HepG2 (cell line): ENCODE measurements around the gene HIPK3. TPM values are rescaled to one million over a fixed set of nuclear protein-coding genes. Genes with fewer than 3 reads are reported as not detected.

Experiments used
- ATAC-seq: fragments of 200-7000 bp; cut with Tn5 transposase; 3 replicates; pipeline ENCODE4 v1.9.1; 2020; ENCODE audit warnings: mild to moderate bottlenecking, moderate library complexity
- BruUV-seq: library from RNA; stranded (reverse); fragments of 400-500 nt; replicated peaks from 2 replicates; lab custom pipeline; 2021; lab: Mats Ljungman, UMichigan
- CTCF ChIA-PET: fragments of 300-600 bp; formaldehyde crosslinking; extraction: SDS; loops from one replicate; lab custom pipeline; 2021; ENCODE audit warnings: low total read pairs, inconsistent platforms, low intra/inter-chr PET ratio; lab: Yijun Ruan, JAX
- POLR2A ChIA-PET: fragments of 350-600 bp; sonication (Branson Sonifier 250); formaldehyde crosslinking; loops from one replicate; lab custom pipeline; 2020; ENCODE audit warnings: antibody characterized with exemption, inconsistent platforms; lab: Yijun Ruan, JAX
- DNase-seq: peaks from one replicate; pipeline ENCODE4 v3.0.0-alpha.2; 2015; ENCODE audit warnings: low spot score
- FAIRE-seq: peaks from 3 replicates; lab custom pipeline; 2011; peaks lifted over from hg19 to GRCh38; lab: Jason Lieb, UNC
- H2AFZ ChIP-seq: one replicate; pipeline ENCODE4 v1.6.1; 2011; ENCODE audit warnings: low read length, inconsistent platforms
- H3K27ac ChIP-seq: fragments of 300-600 bp; 3 replicates; pipeline ENCODE4 v1.8.0; 2011; ENCODE audit warnings: mixed run types, mild to moderate bottlenecking, mixed read lengths, low read length, inconsistent platforms; ENCODE audit not compliant: insufficient read depth; ENCODE audit errors: extremely low read length
- H3K27me3 ChIP-seq, 2 experiments: fragments of 200-600 bp in 1 of 2; 2 replicates in 1 of 2; 3 replicates in 1 of 2; pipeline versions ENCODE4 v1.6.0 to v1.8.0; 2011; ENCODE audit warnings: low read length in 2 of 2, mild to moderate bottlenecking in 2 of 2, moderate library complexity in 2 of 2, inconsistent platforms in 1 of 2; ENCODE audit not compliant: insufficient read depth in 2 of 2, control insufficient read depth in 1 of 2
- H3K36me3 ChIP-seq, 2 experiments: fragments of 200-600 bp in 1 of 2; replicated peaks in 1 of 2; 2 replicates in 1 of 2; 3 replicates in 1 of 2; pipeline versions ENCODE4 v1.5.1 to v1.8.0; 2011; ENCODE audit warnings: low read length in 2 of 2, inconsistent platforms in 1 of 2; ENCODE audit not compliant: insufficient read depth in 2 of 2, control insufficient read depth in 1 of 2
- H3K4me1 ChIP-seq: 2 replicates; pipeline ENCODE4 v1.5.1; 2012; ENCODE audit warnings: low read length, inconsistent platforms; ENCODE audit not compliant: insufficient read depth
- H3K4me2 ChIP-seq: 2 replicates; pipeline ENCODE4 v1.6.0; 2011; ENCODE audit warnings: low read depth, low read length, inconsistent platforms
- H3K4me3 ChIP-seq, 3 experiments: fragments of 200-600 bp in 1 of 3; sonication (generic), shearing (Covaris generic) in 1 of 3; replicated peaks in 1 of 3; 2 replicates each; pipeline ENCODE4 v1.5.1; 2011 to 2016; ENCODE audit warnings: low read length in 3 of 3, inconsistent platforms in 2 of 3, low read depth in 2 of 3, mild to moderate bottlenecking in 2 of 3, control low read depth in 1 of 3, mixed read lengths in 1 of 3; ENCODE audit not compliant: insufficient read depth in 1 of 3
- H3K79me2 ChIP-seq: one replicate; pipeline ENCODE4 v1.6.1; 2011; ENCODE audit warnings: low read length, inconsistent platforms; ENCODE audit not compliant: insufficient read depth
- H3K9ac ChIP-seq: 2 replicates; pipeline ENCODE4 v1.6.0; 2011; ENCODE audit warnings: mild to moderate bottlenecking, low read depth, low read length, inconsistent platforms; ENCODE audit not compliant: insufficient read depth
- H3K9me3 ChIP-seq: 2 replicates; pipeline ENCODE4 v1.5.1; 2012; ENCODE audit warnings: mild to moderate bottlenecking, low read length
- H4K20me1 ChIP-seq: 2 replicates; pipeline ENCODE4 v1.6.0; 2011; ENCODE audit warnings: inconsistent platforms, mild to moderate bottlenecking, low read length, moderate library complexity; ENCODE audit not compliant: insufficient read depth
- NRL ChIP-seq: sonication (generic); formaldehyde crosslinking; IDR thresholded peaks from 2 replicates; pipeline ENCODE4 v1.5.0; 2020; ENCODE audit warnings: missing genetic modification reagents, mild to moderate bottlenecking, moderate library complexity, borderline replicate concordance
- ZNF235 ChIP-seq: sonication (generic); formaldehyde crosslinking; IDR thresholded peaks from 2 replicates; pipeline ENCODE4 v1.8.1; 2023; ENCODE audit warnings: mild to moderate bottlenecking, missing genetic modification reagents, borderline replicate concordance
- ZNF274 ChIP-seq: sonication (generic); formaldehyde crosslinking; IDR thresholded peaks from 2 replicates; pipeline ENCODE4 v1.5.1; 2020; ENCODE audit warnings: mild to moderate bottlenecking, missing genetic modification reagents
- ZNF333 ChIP-seq: sonication (generic); formaldehyde crosslinking; IDR thresholded peaks from 2 replicates; pipeline ENCODE4 v1.4.0; 2020; ENCODE audit warnings: mild to moderate bottlenecking, missing genetic modification reagents, borderline replicate concordance
- ZNF564 ChIP-seq: sonication (generic); formaldehyde crosslinking; IDR thresholded peaks from 2 replicates; pipeline ENCODE4 v1.8.1; 2023; ENCODE audit warnings: mild to moderate bottlenecking, missing genetic modification reagents
- ZSCAN9 ChIP-seq: IDR thresholded peaks from 2 replicates; pipeline ENCODE4 v1.6.1; 2016; ENCODE audit warnings: borderline replicate concordance
- WGBS: methylation state at CpG from one replicate; pipeline ENCODE4 v1.1.6; 2017; ENCODE audit warnings: low lambda C conversion rate; 5-methylcytosine and 5-hydroxymethylcytosine counted together
- in situ Hi-C: cut with HindIII; loops from 2 replicates; pipeline ENCODE4 v1.10.0; 2017; ENCODE audit warnings: low pct_unique_long_range_greater_than_20kb; ENCODE audit not compliant: extremely low pct_ligation_motif_present
- intact Hi-C: fragments of 100-400 bp; cut with micrococcal nuclease; formaldehyde crosslinking; loops from one replicate; pipeline ENCODE4 v1.10.0; 2022; ENCODE audit not compliant: unreplicated experiment
- polyA plus RNA-seq, 8 experiments: library from polyadenylated mRNA; depleted of rRNA in 3 of 8; stranded (reverse) in 7 of 8; unstranded in 1 of 8; fragments of >200 nt; fragmentation: Illumina TruSeq in 4 of 8; extraction: Trizol in 4 of 8; gene quantifications; 2 replicates each; pipeline versions ENCODE4 v1.2.1 to v1.2.3, GENCODE V29; 2011 to 2016; ENCODE audit warnings: low read depth in 4 of 8, missing spikeins in 1 of 8, mixed read lengths in 1 of 8; ENCODE audit not compliant: insufficient read depth in 1 of 8
- total RNA-seq, 5 experiments: library from RNA; depleted of rRNA; stranded (reverse); fragments of >200 nt; fragmentation: Illumina TruSeq; extraction: Trizol; gene quantifications; 2 replicates each; pipeline ENCODE4 v1.2.3, GENCODE V29; 2016; ENCODE audit warnings: low read depth in 1 of 5
- TF ChIP-seq, protein P1 (sequence below): sonication (generic); formaldehyde crosslinking; IDR thresholded peaks from 2 replicates; pipeline ENCODE4 v1.4.0; 2020; ENCODE audit warnings: missing genetic modification reagents, borderline replicate concordance
- TF ChIP-seq, protein P2 (sequence below): sonication (generic); formaldehyde crosslinking; IDR thresholded peaks from 2 replicates; pipeline ENCODE4 v1.4.0; 2020; ENCODE audit warnings: missing genetic modification reagents
- TF ChIP-seq, protein P3 (sequence below): sonication (generic); formaldehyde crosslinking; IDR thresholded peaks from 2 replicates; pipeline ENCODE4 v1.4.0; 2020; ENCODE audit warnings: mild to moderate bottlenecking, missing genetic modification reagents, borderline replicate concordance
- TF ChIP-seq, protein P4 (sequence below): sonication (generic); formaldehyde crosslinking; IDR thresholded peaks from 2 replicates; pipeline ENCODE4 v1.4.0; 2020; ENCODE audit warnings: missing genetic modification reagents
- TF ChIP-seq, protein P5 (sequence below): sonication (generic); formaldehyde crosslinking; IDR thresholded peaks from 2 replicates; pipeline ENCODE4 v1.5.0; 2020; ENCODE audit warnings: mild to moderate bottlenecking, missing genetic modification reagents, borderline replicate concordance

Gene HIPK3
- total and polyA plus RNA-seq, 2 of the 13 experiments (the other 11 are each of a cell fraction or from before 2014, with no cell fraction given): 20.5 to 44.3 TPM

DNA sequence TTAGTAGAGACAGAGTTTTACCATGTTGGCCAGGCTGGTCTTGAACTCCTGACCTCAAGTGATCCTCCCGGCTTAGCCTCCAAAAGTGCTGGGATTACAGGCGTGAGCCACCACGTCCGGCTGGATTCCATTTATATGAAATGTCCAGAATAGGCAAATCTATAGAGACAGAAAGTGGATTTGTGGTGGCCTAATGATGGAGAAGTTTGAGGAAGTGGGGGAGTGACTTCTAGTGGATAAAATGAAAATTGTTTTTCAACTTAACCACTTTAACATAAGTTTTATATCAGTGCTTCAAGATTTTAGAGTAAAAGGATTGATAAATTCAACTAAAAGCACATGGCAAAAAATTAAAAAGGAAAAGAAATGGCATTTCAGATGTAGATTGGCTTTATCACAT, 66.2 kb downstream of the HIPK3 start:
- FAIRE-seq: no peak
- ChIA-PET CTCF (no interaction called here), POLR2A (no interaction called here)
- no peak overlapping the region for H3K9ac ChIP-seq
- no peak overlapping the region for H3K4me3 ChIP-seq
- no peaks in the 10 kb centered on the region for H3K27me3 ChIP-seq
- in situ Hi-C loops: no loop called here
- no peak for DNase-seq
- 0 out of 2 replicates have a peak, but pooled peaks cover 7% of the 10 kb centered on the region for H4K20me1 ChIP-seq
- H3K4me1 ChIP-seq: no peaks in the 10 kb centered on the region
- no peak for ATAC-seq
- BruUV-seq: no TSS peak
- peaks cover 37% of the 10 kb centered on the region for H3K79me2 ChIP-seq
- no peak overlapping the region for H3K27ac ChIP-seq
- H3K4me2 ChIP-seq: no peak overlapping the region
- intact Hi-C loops: no loop called here
- 96% methylated on average over 4 of the region's 4 CpGs for WGBS
- H3K36me3 ChIP-seq: no peaks in the 10 kb centered on the region
- no peaks in the 10 kb centered on the region for H3K9me3 ChIP-seq
- no peak overlapping the region for H2AFZ ChIP-seq
- TF ChIP-seq ZNF333 (CRISPR knock-in tag): no peak
- no peak for TF ChIP-seq ZNF564 (CRISPR knock-in tag)
- TF ChIP-seq, protein P1, sequence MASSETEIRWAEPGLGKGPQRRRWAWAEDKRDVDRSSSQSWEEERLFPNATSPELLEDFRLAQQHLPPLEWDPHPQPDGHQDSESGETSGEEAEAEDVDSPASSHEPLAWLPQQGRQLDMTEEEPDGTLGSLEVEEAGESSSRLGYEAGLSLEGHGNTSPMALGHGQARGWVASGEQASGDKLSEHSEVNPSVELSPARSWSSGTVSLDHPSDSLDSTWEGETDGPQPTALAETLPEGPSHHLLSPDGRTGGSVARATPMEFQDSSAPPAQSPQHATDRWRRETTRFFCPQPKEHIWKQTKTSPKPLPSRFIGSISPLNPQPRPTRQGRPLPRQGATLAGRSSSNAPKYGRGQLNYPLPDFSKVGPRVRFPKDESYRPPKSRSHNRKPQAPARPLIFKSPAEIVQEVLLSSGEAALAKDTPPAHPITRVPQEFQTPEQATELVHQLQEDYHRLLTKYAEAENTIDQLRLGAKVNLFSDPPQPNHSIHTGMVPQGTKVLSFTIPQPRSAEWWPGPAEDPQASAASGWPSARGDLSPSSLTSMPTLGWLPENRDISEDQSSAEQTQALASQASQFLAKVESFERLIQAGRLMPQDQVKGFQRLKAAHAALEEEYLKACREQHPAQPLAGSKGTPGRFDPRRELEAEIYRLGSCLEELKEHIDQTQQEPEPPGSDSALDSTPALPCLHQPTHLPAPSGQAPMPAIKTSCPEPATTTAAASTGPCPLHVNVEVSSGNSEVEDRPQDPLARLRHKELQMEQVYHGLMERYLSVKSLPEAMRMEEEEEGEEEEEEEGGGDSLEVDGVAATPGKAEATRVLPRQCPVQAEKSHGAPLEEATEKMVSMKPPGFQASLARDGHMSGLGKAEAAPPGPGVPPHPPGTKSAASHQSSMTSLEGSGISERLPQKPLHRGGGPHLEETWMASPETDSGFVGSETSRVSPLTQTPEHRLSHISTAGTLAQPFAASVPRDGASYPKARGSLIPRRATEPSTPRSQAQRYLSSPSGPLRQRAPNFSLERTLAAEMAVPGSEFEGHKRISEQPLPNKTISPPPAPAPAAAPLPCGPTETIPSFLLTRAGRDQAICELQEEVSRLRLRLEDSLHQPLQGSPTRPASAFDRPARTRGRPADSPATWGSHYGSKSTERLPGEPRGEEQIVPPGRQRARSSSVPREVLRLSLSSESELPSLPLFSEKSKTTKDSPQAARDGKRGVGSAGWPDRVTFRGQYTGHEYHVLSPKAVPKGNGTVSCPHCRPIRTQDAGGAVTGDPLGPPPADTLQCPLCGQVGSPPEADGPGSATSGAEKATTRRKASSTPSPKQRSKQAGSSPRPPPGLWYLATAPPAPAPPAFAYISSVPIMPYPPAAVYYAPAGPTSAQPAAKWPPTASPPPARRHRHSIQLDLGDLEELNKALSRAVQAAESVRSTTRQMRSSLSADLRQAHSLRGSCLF: no peak
- TF ChIP-seq, protein P2, sequence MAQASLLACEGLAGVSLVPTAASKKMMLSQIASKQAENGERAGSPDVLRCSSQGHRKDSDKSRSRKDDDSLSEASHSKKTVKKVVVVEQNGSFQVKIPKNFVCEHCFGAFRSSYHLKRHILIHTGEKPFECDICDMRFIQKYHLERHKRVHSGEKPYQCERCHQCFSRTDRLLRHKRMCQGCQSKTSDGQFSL (CRISPR knock-in tag): no peak
- TF ChIP-seq, protein P3, sequence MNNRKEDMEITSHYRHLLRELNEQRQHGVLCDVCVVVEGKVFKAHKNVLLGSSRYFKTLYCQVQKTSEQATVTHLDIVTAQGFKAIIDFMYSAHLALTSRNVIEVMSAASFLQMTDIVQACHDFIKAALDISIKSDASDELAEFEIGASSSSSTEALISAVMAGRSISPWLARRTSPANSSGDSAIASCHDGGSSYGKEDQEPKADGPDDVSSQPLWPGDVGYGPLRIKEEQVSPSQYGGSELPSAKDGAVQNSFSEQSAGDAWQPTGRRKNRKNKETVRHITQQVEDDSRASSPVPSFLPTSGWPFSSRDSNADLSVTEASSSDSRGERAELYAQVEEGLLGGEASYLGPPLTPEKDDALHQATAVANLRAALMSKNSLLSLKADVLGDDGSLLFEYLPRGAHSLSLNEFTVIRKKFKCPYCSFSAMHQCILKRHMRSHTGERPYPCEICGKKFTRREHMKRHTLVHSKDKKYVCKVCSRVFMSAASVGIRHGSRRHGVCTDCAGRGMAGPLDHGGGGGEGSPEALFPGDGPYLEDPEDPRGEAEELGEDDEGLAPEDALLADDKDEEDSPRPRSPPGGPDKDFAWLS (CRISPR knock-in tag): no peak
- TF ChIP-seq ZNF274 (CRISPR knock-in tag): no peak
- TF ChIP-seq NRL (CRISPR knock-in tag): no peak
- no peak for TF ChIP-seq ZNF235 (CRISPR knock-in tag)
- TF ChIP-seq, protein P4, sequence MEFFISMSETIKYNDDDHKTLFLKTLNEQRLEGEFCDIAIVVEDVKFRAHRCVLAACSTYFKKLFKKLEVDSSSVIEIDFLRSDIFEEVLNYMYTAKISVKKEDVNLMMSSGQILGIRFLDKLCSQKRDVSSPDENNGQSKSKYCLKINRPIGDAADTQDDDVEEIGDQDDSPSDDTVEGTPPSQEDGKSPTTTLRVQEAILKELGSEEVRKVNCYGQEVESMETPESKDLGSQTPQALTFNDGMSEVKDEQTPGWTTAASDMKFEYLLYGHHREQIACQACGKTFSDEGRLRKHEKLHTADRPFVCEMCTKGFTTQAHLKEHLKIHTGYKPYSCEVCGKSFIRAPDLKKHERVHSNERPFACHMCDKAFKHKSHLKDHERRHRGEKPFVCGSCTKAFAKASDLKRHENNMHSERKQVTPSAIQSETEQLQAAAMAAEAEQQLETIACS: no peak
- TF ChIP-seq, protein P5, sequence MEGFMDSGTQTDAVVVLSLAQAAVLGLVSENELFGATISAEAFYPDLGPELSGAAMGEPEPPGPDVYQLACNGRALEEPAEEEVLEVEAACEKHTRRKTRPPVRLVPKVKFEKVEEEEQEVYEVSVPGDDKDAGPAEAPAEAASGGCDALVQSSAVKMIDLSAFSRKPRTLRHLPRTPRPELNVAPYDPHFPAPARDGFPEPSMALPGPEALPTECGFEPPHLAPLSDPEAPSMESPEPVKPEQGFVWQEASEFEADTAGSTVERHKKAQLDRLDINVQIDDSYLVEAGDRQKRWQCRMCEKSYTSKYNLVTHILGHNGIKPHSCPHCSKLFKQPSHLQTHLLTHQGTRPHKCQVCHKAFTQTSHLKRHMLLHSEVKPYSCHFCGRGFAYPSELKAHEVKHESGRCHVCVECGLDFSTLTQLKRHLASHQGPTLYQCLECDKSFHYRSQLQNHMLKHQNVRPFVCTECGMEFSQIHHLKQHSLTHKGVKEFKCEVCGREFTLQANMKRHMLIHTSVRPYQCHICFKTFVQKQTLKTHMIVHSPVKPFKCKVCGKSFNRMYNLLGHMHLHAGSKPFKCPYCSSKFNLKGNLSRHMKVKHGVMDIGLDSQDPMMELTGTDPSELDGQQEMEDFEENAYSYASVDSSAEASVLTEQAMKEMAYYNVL (CRISPR knock-in tag): no peak
- no peak for TF ChIP-seq ZSCAN9
